Kidney (tissue), 14 donors: ENCODE measurements around the gene CHL1. TPM values are rescaled to one million over a fixed set of nuclear protein-coding genes. Genes with fewer than 3 reads are reported as not detected.

ENCODE experiments used
- DNase-seq, 5 donors: peaks; one replicate each; pipeline ENCODE4 v3.0.0-alpha.2; 2013 to 2020
- FAIRE-seq: peaks from 2 replicates; lab custom pipeline; 2012; peaks lifted over from hg19 to GRCh38; lab: Jason Lieb, UNC
- H3K27ac ChIP-seq, 2 donors: one replicate each; pipeline ENCODE4 v1.7.0; 2013; ENCODE audit warnings: low read depth in 2 of 2, low read length in 2 of 2, inconsistent platforms in 1 of 2
- H3K27me3 ChIP-seq: one replicate; pipeline ENCODE4 v1.7.1; 2013; ENCODE audit warnings: low read length, inconsistent platforms; ENCODE audit not compliant: control insufficient read depth, insufficient read depth
- H3K36me3 ChIP-seq, 3 donors: one replicate each; pipeline versions ENCODE4 v1.7.0 to v1.7.1; 2013; ENCODE audit warnings: low read length in 3 of 3, control low read depth in 1 of 3, inconsistent platforms in 1 of 3; ENCODE audit not compliant: insufficient read depth in 3 of 3, control insufficient read depth in 2 of 3
- H3K4me1 ChIP-seq, 3 donors: one replicate each; pipeline versions ENCODE4 v1.7.0 to v1.7.1; 2013; ENCODE audit warnings: low read length in 3 of 3, inconsistent platforms in 1 of 3, low read depth in 1 of 3; ENCODE audit not compliant: control insufficient read depth in 2 of 3, insufficient read depth in 2 of 3
- H3K4me3 ChIP-seq, 3 donors: one replicate each; pipeline versions ENCODE4 v1.7.0 to v1.8.1; 2013; ENCODE audit warnings: low read length in 3 of 3, control low read depth in 1 of 3, inconsistent platforms in 1 of 3
- H3K9ac ChIP-seq, 3 donors: one replicate each; pipeline versions ENCODE4 v1.7.0 to v1.7.1; 2013; ENCODE audit warnings: low read length in 3 of 3, control low read depth in 1 of 3, inconsistent platforms in 1 of 3
- H3K9me3 ChIP-seq, 3 donors: one replicate each; pipeline versions ENCODE4 v1.7.0 to v1.7.1; 2013; ENCODE audit warnings: low read length in 3 of 3, control low read depth in 1 of 3, inconsistent platforms in 1 of 3; ENCODE audit not compliant: control insufficient read depth in 2 of 3, insufficient read depth in 1 of 3
- intact Hi-C: fragments of 100-400 bp; cut with DNase I; formaldehyde crosslinking; loops from one replicate; pipeline ENCODE4 v1.11.1; 2022
- polyA plus RNA-seq: library from polyadenylated mRNA; stranded (reverse); fragments of 350-450 nt; fragmentation: Illumina TruSeq; extraction: RNeasy Lipid Tissue Mini Kit (QIAGEN cat#74804); gene quantifications from one replicate; pipeline ENCODE4 v1.2.3, GENCODE V29; 2014; ENCODE audit warnings: low read depth, low replicate concordance; ENCODE audit not compliant: insufficient read depth
- total RNA-seq: library from RNA; stranded (reverse); fragmentation: NEBNext Ultra II Directional; extraction: Animal tissue kit (Norgen Biotek cat#: 25700); gene quantifications from one replicate; pipeline ENCODE4 v1.2.1, GENCODE V29; 2021
- TF ChIP-seq, protein P1 (sequence below): IDR thresholded peaks from 3 replicates; pipeline ENCODE4 v1.5.1; 2012; ENCODE audit warnings: mild to moderate bottlenecking, moderate library complexity, borderline replicate concordance; ENCODE audit not compliant: insufficient read depth; ENCODE audit errors: extremely low read depth
- donor health status: control.
- donor health status: control.
- donor health status: control.
- donor health status: control.
- donor health status: control.
- donor health status: DM: yes; HTN: yes; CAD: no.
- donor health status: Normal renal cell carcinoma (clear cell type).

Gene CHL1
- total and polyA plus RNA-seq, 2 donors from 2014 or later = 10.6 to 109 TPM

DNA sequence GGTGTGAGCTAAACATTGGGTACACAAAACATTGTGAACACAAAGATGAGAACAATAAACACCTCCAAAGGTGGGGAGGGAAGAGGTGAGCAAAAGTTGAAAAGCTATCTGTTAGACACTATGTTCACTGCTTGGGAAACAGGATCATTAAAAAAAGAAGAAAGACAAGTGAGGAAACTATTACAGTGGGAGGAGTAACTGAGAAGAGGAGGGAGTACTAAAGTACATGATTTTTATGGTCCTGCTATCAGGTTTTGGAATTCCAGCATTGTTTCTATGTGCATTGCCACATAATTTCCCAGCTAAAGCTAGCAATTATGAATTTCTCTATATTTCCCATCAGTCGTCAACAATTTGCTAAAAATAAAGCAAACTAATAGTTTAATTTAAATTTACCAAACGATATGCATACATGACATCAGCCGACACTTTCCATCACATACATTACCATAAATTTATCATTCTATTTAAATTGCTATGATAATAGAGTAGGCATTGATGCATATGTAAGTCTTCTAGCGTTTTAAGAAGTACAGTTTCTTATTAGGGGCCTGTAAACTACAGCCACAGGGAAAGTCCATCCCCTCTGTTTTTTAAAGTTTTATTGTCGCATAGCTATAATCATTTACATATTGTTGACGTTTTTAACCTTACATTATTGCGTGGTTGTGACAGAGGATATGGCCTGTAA is 221.8 kb downstream of the CHL1 start:
- TF ChIP-seq, protein P1, sequence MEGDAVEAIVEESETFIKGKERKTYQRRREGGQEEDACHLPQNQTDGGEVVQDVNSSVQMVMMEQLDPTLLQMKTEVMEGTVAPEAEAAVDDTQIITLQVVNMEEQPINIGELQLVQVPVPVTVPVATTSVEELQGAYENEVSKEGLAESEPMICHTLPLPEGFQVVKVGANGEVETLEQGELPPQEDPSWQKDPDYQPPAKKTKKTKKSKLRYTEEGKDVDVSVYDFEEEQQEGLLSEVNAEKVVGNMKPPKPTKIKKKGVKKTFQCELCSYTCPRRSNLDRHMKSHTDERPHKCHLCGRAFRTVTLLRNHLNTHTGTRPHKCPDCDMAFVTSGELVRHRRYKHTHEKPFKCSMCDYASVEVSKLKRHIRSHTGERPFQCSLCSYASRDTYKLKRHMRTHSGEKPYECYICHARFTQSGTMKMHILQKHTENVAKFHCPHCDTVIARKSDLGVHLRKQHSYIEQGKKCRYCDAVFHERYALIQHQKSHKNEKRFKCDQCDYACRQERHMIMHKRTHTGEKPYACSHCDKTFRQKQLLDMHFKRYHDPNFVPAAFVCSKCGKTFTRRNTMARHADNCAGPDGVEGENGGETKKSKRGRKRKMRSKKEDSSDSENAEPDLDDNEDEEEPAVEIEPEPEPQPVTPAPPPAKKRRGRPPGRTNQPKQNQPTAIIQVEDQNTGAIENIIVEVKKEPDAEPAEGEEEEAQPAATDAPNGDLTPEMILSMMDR = no peak
- DNase-seq (no peak), FAIRE-seq (no peak)
- intact Hi-C loops = no loop called here
- Histone ChIP-seq H3K9me3 (no peaks in the 10 kb centered on the region), H3K4me1 (no peaks in the 10 kb centered on the region), H3K9ac (no peak overlapping the region), H3K36me3 (no peaks in the 10 kb centered on the region), H3K4me3 (no peak overlapping the region), H3K27me3 (no peaks in the 10 kb centered on the region), H3K27ac (no peak overlapping the region)

DNA sequence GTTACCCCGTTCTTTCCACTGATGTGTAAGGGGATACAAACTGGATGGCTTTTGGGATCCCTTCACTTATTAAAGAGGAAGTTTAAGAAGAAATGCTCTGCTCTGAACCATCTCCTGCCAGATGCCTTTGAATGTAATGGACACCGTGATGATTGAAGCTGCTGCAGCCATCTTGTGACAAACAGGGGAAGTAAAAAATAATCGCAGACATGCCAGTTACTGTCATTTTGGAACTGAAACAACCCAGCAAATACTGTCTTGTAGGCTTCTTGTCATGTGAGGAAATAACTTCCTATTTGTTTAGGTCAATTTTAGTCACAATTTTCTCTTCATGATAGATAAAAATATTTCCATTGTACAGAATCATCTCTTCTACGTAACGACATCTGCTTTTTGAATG is 224.0 kb downstream of the CHL1 start:
- Histone ChIP-seq H3K27me3 (no peaks in the 10 kb centered on the region), H3K36me3 (no peaks in the 10 kb centered on the region), H3K9me3 (no peaks in the 10 kb centered on the region), H3K4me3 (no peak overlapping the region), H3K27ac (no peak overlapping the region), H3K9ac (no peak overlapping the region), H3K4me1 (no peaks in the 10 kb centered on the region)
- DNase-seq = no peak
- intact Hi-C loops = no loop called here
- no peak for FAIRE-seq
- TF ChIP-seq, protein P1 = no peak

DNA sequence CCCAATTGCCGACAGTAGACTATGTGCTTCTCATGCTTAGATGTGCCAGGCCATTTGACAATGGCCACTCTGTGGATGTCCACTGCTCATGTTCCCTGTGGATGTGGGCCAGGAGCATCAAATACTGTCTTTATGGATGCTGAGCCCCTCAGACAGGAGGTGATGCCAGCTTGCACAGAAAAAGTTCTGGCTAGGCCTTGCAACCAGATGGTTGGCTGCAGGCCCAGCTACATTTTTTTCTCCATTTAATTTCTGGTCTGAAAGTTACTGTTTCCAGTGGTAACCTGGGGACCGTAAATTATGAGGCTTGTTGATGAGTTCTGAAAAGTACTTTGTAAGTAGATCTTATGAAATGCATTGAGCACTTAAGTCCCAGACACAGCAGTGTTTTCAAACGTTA is 228.5 kb downstream of the CHL1 start:
- Histone ChIP-seq H3K27me3 (no peaks in the 10 kb centered on the region), H3K9me3 (no peaks in the 10 kb centered on the region), H3K27ac (no peak overlapping the region), H3K36me3 (no peaks in the 10 kb centered on the region), H3K9ac (no peak overlapping the region), H3K4me3 (no peak overlapping the region), H3K4me1 (no peaks in the 10 kb centered on the region)
- TF ChIP-seq, protein P1 = no peak
- no peak for FAIRE-seq
- intact Hi-C loops = no loop called here
- no peak for DNase-seq

DNA sequence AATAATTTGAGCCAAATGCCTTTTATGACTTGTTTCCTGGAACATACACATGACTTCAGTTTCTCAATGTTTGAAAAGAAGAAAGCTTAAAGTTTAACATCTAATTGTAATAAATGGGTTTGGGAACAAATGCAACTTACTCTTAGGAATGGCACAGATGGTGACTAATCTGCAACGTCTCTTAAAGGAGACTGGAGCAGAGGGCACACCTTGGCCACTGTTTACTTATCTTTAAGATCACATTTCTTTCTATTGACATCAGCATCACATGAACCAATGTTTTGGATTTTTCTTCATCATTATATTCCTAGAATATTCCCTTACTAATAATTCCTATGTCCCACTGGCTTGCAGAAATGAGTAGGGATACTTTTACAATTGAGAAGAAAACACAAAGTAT is 229.5 kb downstream of the CHL1 start:
- FAIRE-seq = no peak

More for the DNA sequence above, 229.5 kb downstream of the CHL1 start:
- Histone ChIP-seq H3K4me3 (no peak overlapping the region), H3K36me3 (no peaks in the 10 kb centered on the region), H3K27me3 (no peaks in the 10 kb centered on the region), H3K27ac (no peak overlapping the region), H3K4me1 (no peaks in the 10 kb centered on the region), H3K9ac (no peak overlapping the region), H3K9me3 (no peaks in the 10 kb centered on the region)
- intact Hi-C loops = no loop called here
- no peak for DNase-seq
- TF ChIP-seq, protein P1 = no peak
